ENCODE measurements around the gene CDA. TPM values are rescaled to one million over a fixed set of nuclear protein-coding genes. Genes with fewer than 3 reads are reported as not detected.
"Not testable (repeated sequence)": the region's sequence is repeated elsewhere in the genome, so short reads cannot be mapped to it uniquely, and the experiment has no call there.

The CDA gene
- total RNA-seq, 1 donor from 2014 or later: 4.0 TPM

DNA sequence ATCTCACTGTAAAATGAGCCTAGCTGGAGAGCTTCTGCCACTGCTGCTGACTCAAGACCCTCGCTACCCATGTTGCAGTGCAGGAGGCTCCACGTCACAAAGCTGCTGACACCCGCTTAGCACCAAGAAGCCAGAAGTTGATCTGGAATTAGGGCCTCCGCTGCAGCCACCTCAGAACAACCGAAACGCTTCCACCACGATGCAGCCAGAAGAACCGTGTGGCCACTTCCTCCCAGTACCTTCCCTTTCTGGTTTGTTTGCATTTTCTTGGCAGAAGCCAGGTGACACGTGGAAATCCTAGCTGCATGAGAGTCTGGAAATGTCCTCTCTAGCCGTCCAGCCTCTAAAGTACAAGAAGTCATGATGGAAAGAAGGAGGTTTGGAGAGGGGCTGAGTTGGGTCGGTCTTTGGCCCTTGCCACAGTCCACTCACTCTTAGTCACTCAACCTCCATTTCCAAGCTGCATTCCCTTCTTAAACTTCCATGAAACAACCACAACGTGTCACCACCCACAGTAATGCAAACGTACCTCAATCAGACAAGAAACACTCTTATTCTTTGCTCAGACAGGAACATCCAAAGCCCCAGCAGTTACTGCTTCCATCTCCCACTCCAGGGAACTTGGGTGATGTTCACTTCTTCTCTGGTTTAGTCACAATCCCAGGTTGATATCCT lies 10.0 kb upstream of the CDA start:
- intact Hi-C loops (cut with DNase I): no loop called here
- no peak for DNase-seq (ENCODE audit: low spot score)

DNA sequence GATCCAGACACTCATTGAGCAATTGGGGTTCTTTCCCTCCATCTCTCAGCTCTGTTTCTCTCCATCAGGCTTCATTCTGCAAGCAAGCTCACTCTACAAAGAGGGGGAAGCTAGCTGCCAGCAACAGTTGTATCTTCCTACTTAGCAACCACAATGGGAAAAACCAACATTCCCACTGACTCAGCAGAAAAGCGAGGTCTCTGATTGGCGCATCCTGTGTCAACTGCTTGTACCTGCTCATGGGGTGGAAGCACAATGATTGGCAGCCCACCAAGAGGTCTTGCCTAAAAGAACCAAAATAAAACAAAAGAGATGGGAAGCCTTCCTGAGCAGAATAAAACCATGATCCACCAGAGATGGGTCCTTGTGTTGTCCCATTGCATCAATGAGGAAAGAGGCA lies 4.0 kb upstream of the CDA start:
- intact Hi-C loops (cut with DNase I): no loop called here

DNA sequence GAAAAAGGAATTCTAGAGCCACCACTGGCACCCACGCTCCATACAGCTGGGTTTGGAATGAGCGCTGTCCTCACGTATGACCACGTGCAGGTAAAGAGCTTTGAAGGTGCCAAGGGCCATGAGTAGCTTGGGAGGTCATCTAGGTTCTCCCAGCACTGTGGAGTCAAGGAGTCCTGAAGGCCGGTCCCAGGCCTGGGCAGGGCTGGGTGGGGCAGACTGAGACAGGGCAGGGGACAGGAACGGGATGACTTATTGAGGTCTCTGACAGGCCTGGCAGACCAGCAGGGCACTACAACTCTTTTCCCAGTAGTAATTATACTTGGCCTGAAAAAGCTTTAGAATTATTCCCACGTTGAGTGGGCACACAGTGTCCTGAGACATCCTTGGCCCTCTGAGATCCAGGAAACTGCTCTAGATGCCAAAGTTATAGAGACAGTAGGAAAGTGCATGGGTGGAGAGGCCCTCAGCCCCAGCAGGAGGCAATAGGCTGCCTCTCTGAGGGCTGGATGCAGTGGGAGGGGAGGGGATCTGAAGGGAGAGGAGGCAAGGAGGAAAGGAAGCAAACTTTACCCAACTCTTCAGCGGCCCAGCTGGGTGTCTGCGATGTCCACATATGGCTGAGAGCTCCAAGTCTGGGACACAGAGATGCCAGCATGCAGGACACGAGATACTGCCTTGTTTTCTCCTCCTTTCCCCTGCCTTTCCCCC lies 1.8 kb upstream of the CDA start:
- DNase-seq (ENCODE audit: low spot score): peak; percentile 62
- intact Hi-C loops (cut with DNase I): no loop called here

More for the DNA sequence above, 4.0 kb upstream of the CDA start:
- DNase-seq (ENCODE audit: low spot score): no peak

DNA sequence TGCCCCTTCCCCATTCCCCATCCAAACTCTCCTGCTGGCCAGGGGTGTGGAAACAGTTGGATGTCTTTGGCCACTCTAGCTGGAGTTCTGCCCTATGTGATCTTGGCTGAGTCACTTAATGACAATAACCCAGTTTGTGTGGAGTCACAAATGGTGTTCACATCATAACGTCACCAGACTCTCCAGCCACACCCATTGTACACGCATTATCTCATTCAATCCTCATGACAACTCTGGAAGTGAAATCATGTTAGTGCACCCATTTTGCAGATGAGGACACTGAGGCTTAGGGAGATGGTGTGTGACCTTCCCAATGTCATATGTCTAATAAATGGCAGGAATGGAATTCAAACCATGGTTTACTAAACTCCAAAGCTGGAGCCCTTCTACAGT lies 1.2 kb upstream of the CDA start:
- peak; percentile 26 for DNase-seq (ENCODE audit: low spot score)
- intact Hi-C loops (cut with DNase I): no loop called here

DNA sequence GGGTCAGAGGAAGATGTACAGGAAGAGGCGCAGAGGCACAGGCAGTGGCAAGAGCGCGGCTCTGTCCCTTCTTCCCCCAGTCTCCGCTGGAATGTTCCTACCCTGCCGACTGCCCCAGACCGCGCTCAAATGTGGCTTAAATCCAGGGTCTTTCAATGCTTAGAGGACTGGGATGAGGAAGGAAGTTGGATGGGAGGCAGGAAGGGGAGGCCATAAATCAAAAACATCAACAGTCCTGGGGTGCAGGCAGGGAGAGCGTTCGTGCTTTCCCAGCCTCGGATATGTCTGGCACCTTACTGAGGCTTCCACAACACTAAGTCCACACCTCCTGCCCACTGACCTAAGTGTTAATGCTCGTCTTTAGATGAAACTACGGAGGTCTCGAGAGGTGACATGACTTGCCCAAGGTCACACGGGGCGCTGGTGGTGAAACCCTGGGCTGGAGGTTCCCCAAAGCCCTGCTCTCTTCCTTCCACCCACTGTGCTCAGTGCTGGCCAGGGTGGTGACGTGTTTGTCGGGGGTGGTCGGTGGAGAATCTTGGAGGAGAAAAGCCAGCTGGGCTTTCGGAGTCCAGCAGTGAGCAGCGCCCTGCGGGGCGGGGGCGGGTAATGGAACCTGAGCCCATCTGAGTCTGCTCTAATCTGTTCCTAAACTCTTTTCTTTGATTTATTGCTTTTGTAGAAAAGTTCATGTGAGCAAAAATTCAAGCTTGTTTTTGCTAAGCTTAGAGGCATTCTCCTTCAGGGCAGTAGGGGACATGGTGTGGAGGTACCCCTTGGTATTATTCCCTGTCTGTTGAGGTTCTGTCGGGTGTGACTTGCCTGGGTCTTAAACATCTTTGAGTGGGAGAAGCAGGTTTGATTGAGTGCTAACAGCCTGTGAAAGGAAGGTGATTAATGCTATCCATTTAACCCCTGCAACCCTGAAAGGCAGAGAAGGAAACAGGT lies 708 bp downstream of the CDA start:
- intact Hi-C loops (cut with DNase I): no loop called here
- DNase-seq (ENCODE audit: low spot score): peak; percentile 90

DNA sequence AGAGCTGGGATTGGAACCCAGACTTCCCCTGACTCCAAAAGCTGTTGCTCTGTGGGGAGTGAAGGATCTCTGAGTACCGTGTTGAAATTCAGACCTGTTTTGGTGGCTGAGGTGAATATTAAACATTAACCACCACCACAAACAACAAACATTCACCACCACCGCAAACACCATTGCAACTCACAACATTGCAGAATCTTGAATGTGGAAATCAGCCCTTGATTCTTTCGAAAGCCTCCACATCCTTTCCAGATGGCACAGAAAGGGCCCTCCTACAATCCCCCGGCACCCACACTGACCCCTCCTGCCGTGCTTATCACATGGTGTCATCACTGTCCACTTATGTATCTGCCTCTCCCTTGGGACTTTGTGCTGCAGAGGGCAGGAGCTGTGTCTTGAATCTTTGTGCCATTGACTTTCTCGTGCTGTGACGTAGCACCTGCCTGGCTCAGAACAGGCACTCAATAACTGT lies 1.4 kb downstream of the CDA start:
- intact Hi-C loops (cut with DNase I): no loop called here
- DNase-seq (ENCODE audit: low spot score): peak; percentile 69

DNA sequence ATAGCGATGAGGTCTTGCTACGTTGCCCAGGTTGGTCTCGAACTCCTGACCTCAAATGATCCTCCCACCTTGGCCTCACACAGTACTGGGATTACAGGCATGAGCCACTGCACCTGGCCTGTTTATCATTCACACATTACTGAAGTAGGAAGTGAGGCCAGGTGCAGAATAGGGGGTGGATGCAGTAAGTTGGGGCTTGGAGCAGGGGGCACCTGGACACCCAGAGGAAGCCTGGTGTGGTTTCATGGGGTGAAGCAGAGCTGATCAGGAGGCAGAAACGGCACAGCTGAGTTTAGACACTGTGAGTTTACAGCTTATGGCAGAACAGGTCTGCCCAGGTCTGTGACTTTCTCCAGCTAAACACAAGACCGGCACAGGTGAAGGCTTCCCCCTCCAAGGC lies 4.9 kb downstream of the CDA start:
- no peak for DNase-seq (ENCODE audit: low spot score)
- intact Hi-C loops (cut with DNase I): no loop called here

DNA sequence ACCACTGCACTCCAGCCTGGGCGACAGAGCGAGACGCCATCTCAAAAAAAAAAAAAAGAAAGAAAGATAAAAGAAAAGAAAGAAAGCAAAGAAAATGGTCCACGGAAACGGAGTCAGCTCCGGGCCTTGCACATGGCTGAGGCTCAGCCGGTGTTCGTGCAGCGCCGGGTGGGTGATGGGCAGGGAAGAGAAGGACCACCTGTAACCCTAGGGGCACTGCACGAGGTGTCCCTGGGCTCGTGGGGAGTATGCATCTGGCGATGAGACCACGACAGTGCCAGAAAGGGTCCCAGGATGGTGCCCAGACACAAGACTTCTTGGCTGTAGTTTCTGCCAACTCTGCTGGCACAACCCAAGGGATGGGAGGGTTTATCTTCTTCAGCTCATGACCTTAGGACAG lies 5.8 kb downstream of the CDA start:
- no peak for DNase-seq (ENCODE audit: low spot score)
- intact Hi-C loops (cut with DNase I): no loop called here

DNA sequence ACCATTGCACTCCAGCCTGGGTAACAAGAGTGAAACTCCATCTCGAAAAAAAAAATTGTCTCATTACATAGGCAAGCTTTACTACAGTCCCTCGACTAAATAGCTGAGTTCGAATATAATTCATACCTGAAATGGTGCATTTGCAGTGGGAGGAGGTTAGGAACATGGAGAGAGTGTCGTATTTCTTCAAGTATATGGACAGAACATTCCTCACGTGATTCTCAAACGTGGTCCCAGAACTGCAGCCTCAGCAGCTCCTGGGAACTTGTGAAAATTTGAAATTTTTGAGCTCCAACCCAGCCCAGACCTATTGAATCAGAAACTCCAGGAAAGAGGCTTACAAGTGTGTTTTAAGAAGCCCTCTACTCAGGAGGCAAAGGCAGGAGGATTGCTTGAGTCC lies 7.2 kb downstream of the CDA start:
- DNase-seq (ENCODE audit: low spot score): no peak
- intact Hi-C loops (cut with DNase I): no loop called here

DNA sequence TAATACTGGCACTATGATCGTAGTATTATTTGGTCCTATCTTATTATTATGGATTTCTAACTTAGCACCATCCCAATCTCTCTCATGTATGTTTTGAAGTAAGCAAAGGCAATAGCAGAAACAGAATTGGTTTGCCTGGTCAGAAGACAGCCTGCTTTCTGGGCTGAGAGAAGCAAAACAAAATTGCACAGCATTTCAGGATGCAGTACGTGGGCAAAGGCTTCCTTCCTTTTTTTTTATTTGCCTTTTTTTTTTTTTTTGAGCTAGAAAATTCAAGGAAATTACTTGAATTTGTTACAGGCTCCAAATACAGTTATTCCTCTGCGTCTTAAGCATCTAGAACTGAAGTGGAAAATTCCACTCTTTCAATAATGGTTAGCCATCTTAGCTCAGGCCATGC lies 8.8 kb downstream of the CDA start:
- no peak for DNase-seq (ENCODE audit: low spot score)
- intact Hi-C loops (cut with DNase I): no loop called here

DNA sequence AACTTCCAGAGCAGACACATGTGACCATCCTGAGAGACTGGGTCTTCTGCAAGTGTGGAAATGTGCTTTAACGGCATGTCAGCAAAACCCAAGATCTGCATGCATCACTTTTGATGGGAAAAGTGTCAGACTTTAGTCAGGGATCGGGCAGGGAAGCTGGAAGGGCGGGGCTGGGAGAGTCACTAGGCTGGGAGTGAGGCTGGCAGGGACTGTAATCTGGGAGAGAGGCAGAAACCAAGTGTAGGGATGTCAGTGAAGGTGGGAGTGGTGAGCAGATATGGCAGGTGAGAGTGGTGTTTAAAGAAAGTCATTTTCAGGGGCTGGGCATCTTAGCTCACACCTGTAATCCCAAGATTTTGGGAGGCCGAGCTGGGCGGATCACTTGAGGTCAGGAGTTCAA lies 11.3 kb downstream of the CDA start:
- intact Hi-C loops (cut with DNase I): no loop called here
- no peak for DNase-seq (ENCODE audit: low spot score)

DNA sequence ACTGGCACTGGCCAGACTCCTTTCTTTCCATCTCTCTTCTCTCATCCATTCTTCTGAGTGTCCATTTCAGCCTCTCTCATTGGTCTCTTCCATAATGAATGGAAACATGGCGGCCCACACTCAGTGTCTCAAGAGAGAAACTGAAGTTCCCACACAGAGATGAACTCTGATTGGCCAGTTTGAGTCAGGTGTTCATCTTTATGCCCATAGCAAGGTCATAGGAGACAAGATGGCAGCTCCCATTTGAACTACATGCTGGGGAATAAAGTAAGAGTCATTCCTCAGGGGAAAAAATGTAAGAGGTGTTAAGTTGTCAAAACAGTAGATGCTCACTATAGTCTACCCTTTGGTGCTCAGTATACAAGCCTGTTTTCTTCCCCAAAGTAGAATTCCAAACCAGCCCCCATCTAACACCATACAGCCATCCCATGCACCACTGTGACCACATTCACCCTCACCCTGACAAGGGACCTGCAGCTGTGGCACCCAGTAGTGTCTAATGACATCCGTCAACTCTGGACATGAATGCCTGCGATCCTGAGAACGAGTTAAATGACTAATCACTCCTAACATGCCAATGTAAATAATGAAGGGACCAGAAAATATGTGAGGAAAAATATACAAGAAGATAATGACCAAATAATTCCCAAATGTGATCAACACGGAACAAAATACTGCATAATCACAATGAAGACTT lies 12.4 kb downstream of the CDA start:
- intact Hi-C loops (cut with DNase I): no loop called here

DNA sequence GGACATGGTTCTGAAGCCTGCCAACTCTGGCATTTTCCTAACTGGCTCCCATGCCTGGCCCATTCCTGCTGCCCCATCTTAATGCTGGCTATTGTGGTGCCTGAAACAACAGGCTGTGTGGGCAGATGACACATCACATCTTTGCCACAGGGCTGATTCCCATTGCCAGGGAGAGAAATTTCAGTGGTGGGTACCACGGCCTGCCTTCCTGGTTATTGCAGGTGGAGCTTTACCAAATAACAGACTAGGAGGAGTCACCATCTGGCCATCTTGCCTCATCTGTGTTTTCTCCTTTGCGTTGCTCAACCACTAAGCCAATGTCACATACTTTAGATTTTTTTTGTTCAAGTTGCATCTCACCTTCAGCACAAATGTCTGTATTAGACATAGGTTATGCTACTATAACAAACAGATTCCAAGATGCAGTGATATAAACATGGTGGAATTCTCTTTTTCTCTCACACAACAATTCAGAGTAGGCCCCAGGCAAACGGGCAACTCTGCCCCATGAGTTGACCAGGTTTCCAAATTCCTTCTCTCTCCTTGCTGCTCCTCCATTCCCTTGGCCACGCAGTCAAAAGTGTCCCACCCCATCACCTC lies 14.1 kb downstream of the CDA start:
- intact Hi-C loops (cut with DNase I): no loop called here
- no peak for DNase-seq (ENCODE audit: low spot score)

More for the DNA sequence above, 12.4 kb downstream of the CDA start:
- DNase-seq (ENCODE audit: low spot score): no peak

DNA sequence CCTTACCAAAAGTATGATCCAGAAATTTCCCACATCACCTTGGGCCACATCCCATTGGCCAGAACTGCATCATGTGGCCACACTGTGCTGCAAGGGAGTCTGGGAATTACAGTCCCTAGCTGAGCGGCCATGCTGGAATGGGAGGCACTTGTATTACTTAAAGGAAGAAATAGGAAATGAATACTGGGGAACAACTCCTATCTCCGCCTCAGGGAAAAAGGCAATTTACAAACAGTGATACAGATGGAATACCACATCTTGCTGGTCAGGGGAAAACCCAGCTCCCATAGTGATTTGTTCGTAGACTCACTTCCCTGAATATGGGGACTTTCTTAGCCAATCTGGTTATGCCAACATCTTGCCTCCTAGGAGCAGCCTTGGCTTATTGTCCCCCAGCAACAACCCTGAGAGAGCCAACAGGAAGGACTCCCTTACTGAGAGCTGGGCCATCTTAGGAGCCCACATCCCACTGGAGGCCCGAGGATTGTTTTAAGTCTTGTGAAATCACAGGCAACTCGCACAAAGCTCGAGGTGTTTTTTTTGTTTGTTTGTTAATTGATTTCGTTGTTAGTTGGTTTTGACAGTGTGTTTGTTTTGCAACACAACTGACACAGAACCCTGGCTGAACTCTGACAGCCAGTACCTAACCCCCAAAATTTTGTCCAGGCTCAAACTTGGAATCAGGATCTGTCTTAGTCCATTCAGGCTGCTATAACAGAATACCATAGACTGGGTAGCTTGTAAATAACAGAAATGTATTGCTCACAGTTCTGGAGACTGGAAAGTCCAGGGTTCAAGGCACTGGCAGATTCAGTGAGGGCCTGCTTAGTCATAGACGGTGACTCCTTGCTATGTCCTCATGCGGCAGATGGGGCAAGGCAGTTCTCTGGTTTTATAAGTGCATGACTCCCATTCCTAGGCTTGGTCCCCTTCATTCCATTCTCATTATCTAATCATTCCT lies 14.9 kb downstream of the CDA start:
- no peak for DNase-seq (ENCODE audit: low spot score)
- intact Hi-C loops (cut with DNase I): no loop called here

DNA sequence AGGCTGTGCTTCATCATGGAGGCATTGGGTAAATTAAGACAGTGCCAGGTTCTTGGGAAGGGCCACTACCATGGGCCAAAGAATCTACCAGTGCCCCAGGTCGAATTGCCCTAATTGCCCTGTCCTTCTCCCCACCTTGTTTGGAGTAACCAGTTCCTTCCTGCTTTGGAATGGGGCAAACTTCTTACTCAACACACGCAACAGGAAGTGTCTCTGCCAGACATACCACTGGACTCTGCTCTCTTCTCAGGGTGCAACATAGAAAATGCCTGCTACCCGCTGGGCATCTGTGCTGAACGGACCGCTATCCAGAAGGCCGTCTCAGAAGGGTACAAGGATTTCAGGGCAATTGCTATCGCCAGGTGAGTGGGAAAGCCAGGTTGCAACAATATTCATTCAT lies 15.8 kb downstream of the CDA start:
- intact Hi-C loops (cut with DNase I): no loop called here
- no peak for DNase-seq (ENCODE audit: low spot score)

DNA sequence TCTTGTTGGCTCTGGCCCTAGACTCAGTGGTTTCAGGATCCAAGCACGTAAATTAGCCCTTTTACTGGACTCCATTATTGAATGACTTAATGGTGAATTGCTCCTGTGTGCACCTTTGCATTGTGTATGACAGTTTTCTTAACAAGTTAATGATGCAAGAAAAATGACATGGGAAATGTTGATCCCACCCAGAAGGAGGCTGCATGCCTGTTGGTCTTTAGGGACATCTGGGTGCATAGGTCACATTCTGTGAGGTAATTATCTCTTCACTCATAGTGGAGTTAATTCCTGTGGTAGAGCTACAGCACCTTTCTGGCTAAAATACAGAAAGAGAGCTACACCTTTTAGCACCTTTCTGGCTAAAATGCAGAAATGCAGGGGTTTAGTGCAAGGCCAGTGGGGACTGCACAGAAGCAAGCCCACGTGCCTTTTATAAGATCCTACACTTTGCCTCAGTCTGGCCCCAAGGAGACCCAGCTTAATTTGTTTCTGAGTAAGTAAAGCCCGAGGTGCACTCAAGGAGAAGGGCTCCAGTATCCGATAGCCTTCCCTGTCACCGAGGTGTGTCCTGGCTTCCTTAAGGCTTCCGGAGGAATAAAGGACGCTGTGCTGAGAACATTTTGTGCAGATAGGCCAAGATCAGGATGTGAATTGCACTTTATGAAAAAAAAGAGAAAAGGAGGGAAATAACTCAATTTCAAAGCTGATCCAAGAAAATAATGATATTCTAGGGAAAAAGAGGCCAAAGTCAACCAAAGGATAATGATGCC lies 18.1 kb downstream of the CDA start:
- intact Hi-C loops (cut with DNase I); DNase-seq (ENCODE audit: low spot score): not testable (repeated sequence)

DNA sequence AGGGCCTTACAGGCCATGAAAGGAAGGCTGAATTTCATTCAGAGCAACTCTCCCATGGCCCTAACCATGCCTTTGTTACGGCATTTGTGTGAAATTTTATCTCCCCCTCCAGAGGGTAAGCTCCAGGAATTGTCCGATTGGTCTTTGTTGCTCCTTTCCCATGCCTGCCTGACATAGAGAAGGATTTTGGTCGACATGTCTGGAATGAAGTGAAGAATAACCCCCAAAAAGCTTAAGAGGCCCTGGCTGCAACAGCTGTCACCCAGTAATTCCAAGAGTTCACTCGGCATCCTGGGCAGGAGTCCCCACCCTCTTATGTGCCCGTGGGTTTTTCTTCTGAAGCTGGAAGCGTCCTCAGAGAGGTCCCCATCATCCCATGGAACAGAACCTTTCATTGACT lies 20.6 kb downstream of the CDA start:
- intact Hi-C loops (cut with DNase I): no loop called here
- no peak for DNase-seq (ENCODE audit: low spot score)

DNA sequence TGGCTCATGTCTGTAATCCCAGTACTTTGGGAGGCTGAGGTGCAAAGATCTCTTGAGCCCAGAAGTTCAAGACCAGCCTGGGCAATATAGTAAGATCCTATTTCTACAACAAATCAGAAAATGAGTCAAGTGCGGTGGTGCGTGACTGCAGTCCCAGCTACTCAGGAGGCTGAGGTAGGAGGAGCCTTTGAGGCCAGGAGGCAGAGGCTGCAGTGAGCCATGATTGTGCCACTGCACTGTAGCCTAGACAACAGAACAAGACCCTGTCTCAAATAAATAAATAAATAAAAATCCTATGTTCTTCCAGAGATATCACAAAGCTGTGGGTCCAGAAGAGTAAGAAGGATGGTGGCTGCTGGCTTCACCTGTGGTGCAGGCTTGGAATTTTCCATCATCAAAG lies 22.1 kb downstream of the CDA start:
- intact Hi-C loops (cut with DNase I): no loop called here
- no peak for DNase-seq (ENCODE audit: low spot score)

Data from cardiac septum (tissue), 1 donor.